GM08714 (cell line): Measurements from ENCODE around the gene FAM43B.
"Not testable (repeated sequence)": the region's sequence is repeated elsewhere in the genome, so short reads cannot be mapped to it uniquely, and the experiment has no call there.

Experiments
- H3K4me3 ChIP-seq: fragments of 200-500 bp; sonication (Bioruptor generic); 2 replicates; pipeline ENCODE4 v1.5.1; 2014; ENCODE audit warnings: mild to moderate bottlenecking, low read length, inconsistent platforms
- ZNF274 ChIP-seq: IDR thresholded peaks from 2 replicates; pipeline ENCODE4 v1.6.1; 2012; ENCODE audit warnings: mild to moderate bottlenecking, low read depth, low read length

FAM43B gene

GRCh38 chr1:20551945-20552727 lies at the start of gene FAM43B:
TSS of gene FAM43B (plus strand) at chr1:20552573. CDS start at chr1:20552974, 401 bp downstream.
- TF ChIP-seq ZNF274: no peak
- no peak within 1 kb of the TSS for H3K4me3 ChIP-seq

- no peak overlapping the region for H3K4me3 ChIP-seq
- no peak for TF ChIP-seq ZNF274
These were observed 46.9 kb upstream of the FAM43B start for GRCh38 chr1:20505488-20505887.

- peak overlapping the region; percentile 95 for H3K4me3 ChIP-seq
- no peak for TF ChIP-seq ZNF274
These were observed 45.2 kb upstream of the FAM43B start for GRCh38 chr1:20507248-20507563.

DNA sequence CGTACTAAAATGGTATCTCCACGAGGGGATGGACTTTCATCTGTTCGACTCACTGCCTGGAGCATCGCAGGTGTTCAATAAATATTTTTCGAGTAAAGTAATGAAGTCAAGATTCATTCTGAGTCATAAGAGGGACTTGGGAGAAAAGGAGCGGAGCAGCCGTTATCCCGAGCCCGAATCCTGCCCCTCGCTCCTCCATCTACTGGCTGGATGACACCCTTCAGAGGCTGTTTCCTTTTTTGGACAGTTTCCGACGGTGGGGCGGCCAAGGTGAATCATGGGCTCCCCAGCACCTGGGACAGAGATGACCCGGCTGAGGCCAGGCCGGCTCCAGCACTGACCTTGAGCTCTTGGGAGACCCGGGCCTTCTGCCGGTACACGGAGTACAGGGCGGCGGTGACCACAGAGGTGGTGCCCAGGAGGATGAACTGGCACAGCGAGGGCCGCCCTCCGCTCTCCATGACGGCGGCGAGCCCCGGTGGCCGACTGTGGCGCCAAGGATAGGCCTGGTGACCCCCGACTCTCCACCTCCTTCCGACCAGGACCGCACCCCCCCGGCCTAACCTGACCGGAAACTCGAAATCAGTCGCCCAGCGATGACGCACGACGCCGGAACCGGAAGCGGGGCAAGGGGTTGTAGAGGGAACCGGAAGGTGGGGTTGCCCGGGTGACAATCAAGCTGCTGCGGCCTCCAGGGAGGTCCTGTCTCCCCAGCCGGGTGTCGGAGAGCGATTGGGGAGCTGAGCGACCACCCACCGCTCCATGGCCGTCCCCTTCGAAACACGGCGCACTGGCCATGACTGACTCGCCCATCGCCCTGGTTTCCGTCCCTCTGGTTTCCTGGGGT lies 44.6 kb upstream of the FAM43B start, which contains the start of gene MUL1:
TSS of gene MUL1 (minus strand) at position 588 of the 847 bp plus-strand sequence. CDS start at position 461, 127 bp downstream.
- peak within 1 kb of the TSS; percentile 95 for H3K4me3 ChIP-seq
- no peak for TF ChIP-seq ZNF274

DNA sequence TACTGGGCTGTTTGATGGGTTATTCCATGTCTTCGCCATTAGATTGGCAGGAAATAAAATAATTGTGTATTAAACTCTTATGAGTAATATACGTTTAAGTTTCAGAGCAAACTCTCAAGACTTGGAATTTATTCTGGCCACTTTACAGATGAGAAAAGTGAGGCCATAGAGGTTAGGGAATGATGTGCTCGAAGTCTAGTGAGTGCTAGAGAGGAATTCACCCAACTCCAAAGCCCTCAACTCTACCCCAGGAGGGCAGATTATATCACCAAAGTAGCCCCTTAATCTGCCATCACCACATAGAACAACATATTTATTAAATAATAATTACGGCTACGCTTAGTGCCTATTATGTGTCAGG lies 44.0 kb upstream of the FAM43B start:
- no peak for TF ChIP-seq ZNF274
- H3K4me3 ChIP-seq: peak overlapping the region; percentile 95

- no peak overlapping the region for H3K4me3 ChIP-seq
- no peak for TF ChIP-seq ZNF274
These were observed 40.6 kb upstream of the FAM43B start for GRCh38 chr1:20511518-20512428.

DNA sequence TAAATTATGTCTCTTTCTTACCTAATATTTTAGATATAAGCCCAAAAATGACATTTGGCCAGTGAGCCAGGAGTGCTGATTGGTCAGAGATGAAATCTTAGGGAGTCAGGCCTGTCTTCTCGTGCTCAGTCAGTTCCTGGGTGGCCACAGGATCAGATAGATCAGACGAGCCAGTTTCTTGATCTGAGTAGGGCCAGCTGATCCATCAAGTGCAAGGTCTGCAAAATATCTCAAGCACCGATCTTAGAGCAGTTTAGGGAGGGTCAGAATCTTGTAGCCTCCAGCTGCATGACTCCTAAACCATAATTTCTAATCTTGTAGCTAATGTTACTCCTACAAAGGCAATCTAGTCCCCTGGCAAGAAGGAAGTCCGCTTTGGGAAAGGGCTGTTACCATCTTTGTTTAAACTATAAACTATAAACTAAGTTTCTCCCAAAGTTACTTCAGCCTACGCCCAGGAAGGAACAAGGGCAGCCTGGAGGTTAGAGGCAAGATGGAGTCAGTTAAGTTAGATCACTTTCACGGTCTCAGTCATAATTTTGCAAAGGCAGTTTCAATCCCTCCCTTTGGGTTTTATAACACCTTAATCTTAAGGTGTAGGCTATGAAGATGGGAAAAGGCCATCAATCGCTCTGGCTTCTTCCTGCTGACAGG lies 32.6 kb upstream of the FAM43B start:
- not testable (repeated sequence) for H3K4me3 ChIP-seq

GRCh38 chr1:20521960-20522861 lies 30.2 kb upstream of the FAM43B start:
- H3K4me3 ChIP-seq: no peak overlapping the region
- TF ChIP-seq ZNF274: no peak

GRCh38 chr1:20526267-20526666 lies 26.1 kb upstream of the FAM43B start:
- no peak overlapping the region for H3K4me3 ChIP-seq
- no peak for TF ChIP-seq ZNF274

- no peak for TF ChIP-seq ZNF274
These were observed 24.2 kb upstream of the FAM43B start for GRCh38 chr1:20528221-20528620.

DNA sequence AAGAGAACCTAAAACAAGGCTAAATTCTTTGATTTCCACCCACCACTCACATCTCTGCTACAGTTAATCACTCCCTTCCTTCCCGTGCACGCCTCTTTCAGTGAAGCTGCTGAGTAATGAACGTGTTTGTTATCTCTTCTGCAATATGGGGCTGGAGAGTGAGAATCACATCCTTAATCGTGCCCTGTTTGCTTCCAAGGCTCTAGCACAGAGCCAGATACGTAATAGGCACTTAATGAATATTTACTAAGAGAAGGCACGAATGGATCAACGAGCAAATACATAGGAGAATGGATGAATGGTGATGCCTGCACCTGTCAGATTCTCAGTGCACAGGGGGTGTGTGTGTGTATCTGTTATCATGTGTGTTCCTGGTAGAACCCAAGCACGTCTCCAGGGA lies 22.1 kb upstream of the FAM43B start:
- H3K4me3 ChIP-seq: no peak overlapping the region
- TF ChIP-seq ZNF274: no peak

More at GRCh38 chr1:20528221-20528620, 24.2 kb upstream of the FAM43B start:
- H3K4me3 ChIP-seq: no peak overlapping the region

DNA sequence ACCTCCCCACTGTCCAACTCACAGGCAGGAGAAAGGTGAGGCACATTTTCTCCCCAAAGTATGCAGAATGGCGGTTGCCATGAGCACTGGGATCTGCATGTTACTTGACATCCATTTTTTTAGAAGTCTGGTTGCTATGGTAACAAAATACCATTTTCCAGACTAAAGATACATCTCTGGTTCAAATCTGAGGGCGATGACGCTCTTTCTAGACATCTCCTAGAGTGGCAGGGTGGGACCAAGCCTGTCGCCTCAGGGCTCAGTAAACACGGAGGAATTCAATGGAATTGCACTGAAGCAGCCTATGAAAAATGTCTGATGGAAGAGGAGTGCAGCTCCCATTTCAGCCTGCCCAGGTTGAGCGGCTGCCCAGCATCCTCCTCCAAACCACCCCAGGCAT lies 21.5 kb upstream of the FAM43B start:
- no peak overlapping the region for H3K4me3 ChIP-seq
- no peak for TF ChIP-seq ZNF274

GRCh38 chr1:20533635-20534034 lies 18.7 kb upstream of the FAM43B start:
- TF ChIP-seq ZNF274: no peak
- no peak overlapping the region for H3K4me3 ChIP-seq
